ENCODE measurements around the gene PAPSS1. TPM values are rescaled to one million over a fixed set of nuclear protein-coding genes. Genes with fewer than 3 reads are reported as not detected.

PAPSS1 gene
- total RNA-seq, 2 donors from 2014 or later = 21.1 to 22.5 TPM

DNA sequence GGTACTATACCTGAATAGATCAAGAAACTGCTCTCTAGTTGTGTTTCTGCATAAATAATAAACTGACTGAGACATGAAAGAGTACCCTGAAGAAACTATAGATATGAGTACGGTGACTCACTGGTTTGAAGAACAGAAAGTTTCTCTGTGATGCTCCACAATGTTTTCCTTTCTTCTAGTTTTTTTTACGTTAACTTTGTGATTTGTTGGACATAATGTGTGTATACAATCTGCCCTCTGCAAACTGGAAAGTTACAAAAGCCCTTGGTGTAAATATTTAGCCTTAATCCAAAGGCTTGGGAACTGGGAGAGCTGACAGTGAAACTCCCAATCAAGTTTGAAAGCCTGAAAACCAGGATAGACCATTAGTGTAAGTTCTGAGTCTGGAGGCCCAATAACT lies 31.6 kb upstream of the PAPSS1 start:
- no peak for TF ChIP-seq CTCF (IDR thresholded peaks at IDR 0.05)
- intact Hi-C loops (cut with DNase I) = no loop called here

GRCh38 chr4:107747748-107748486 lies 27.9 kb upstream of the PAPSS1 start:
- no peak for TF ChIP-seq CTCF (IDR thresholded peaks at IDR 0.05)
- H3K4me1 ChIP-seq = no peaks in the 10 kb centered on the region
- no peaks in the 10 kb centered on the region for H3K27me3 ChIP-seq
- no peaks in the 10 kb centered on the region for H3K36me3 ChIP-seq
- H3K4me3 ChIP-seq = no peak overlapping the region
- no peak overlapping the region for H3K9ac ChIP-seq (ENCODE audit: low read depth in 2 of 2, low read length in 2 of 2)
- intact Hi-C loops (cut with DNase I) = no loop called here
- no peak for DNase-seq
- H3K9me3 ChIP-seq = no peaks in the 10 kb centered on the region
- H3K27ac ChIP-seq = no peak overlapping the region

More for the DNA sequence above, 31.6 kb upstream of the PAPSS1 start:
- H3K27ac ChIP-seq = no peak overlapping the region
- no peak overlapping the region for H3K9ac ChIP-seq (ENCODE audit: low read depth in 2 of 2, low read length in 2 of 2)
- no peaks in the 10 kb centered on the region for H3K27me3 ChIP-seq
- H3K9me3 ChIP-seq = no peaks in the 10 kb centered on the region
- H3K4me1 ChIP-seq = no peaks in the 10 kb centered on the region
- no peak for DNase-seq
- no peak overlapping the region for H3K4me3 ChIP-seq
- no peaks in the 10 kb centered on the region for H3K36me3 ChIP-seq

- no peak for DNase-seq
- Histone ChIP-seq H3K27ac (no peak overlapping the region), H3K9me3 (no peaks in the 10 kb centered on the region), H3K27me3 (no peaks in the 10 kb centered on the region), H3K4me1 (no peaks in the 10 kb centered on the region), H3K9ac (ENCODE audit: low read depth in 2 of 2, low read length in 2 of 2) (no peak overlapping the region), H3K36me3 (no peaks in the 10 kb centered on the region), H3K4me3 (no peak overlapping the region)
- no peak for TF ChIP-seq CTCF (IDR thresholded peaks at IDR 0.05)
- intact Hi-C loops (cut with DNase I) = no loop called here
These were observed 26.1 kb upstream of the PAPSS1 start for GRCh38 chr4:107746161-107746560.

- H3K4me1 ChIP-seq = no peaks in the 10 kb centered on the region
- no peak overlapping the region for H3K27ac ChIP-seq
- H3K36me3 ChIP-seq = no peaks in the 10 kb centered on the region
- intact Hi-C loops (cut with DNase I) = no loop called here
- no peak overlapping the region for H3K4me3 ChIP-seq
- H3K9ac ChIP-seq (ENCODE audit: low read depth in 2 of 2, low read length in 2 of 2) = no peak overlapping the region
- TF ChIP-seq CTCF (IDR thresholded peaks at IDR 0.05) = no peak
- no peaks in the 10 kb centered on the region for H3K27me3 ChIP-seq
- no peak for DNase-seq
- H3K9me3 ChIP-seq = no peaks in the 10 kb centered on the region
These were observed 24.5 kb upstream of the PAPSS1 start for GRCh38 chr4:107744532-107744931.

DNA sequence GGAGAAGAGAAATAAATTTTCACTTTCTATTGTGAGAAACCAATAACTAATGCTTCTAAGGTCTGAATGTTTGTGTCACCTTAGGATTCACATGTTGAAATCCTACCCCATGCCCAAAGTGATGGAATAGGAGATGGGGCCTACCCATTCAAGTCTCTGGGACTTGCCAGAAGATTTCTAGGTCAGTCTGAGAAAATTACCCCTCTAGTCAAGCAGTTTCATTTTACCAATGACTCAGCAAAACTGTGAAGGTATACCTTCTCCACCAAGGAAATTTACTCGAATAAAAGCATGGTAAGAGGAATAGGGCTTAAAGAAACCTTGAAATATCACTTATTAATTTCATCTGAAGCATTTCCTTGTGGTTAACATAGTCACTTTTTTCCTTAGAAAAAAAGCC lies 23.5 kb upstream of the PAPSS1 start:
- Histone ChIP-seq H3K4me1 (no peaks in the 10 kb centered on the region), H3K9ac (ENCODE audit: low read depth in 2 of 2, low read length in 2 of 2) (no peak overlapping the region), H3K36me3 (no peaks in the 10 kb centered on the region), H3K27ac (no peak overlapping the region), H3K27me3 (no peaks in the 10 kb centered on the region), H3K9me3 (no peaks in the 10 kb centered on the region), H3K4me3 (no peak overlapping the region)
- TF ChIP-seq CTCF (IDR thresholded peaks at IDR 0.05) = no peak
- DNase-seq = no peak
- intact Hi-C loops (cut with DNase I) = no loop called here
